Epithelial cell of proximal tubule (primary cell): ENCODE measurements around the gene TRAP1. TPM values are rescaled to one million over a fixed set of nuclear protein-coding genes. Genes with fewer than 3 reads are reported as not detected.

Source experiments
- DNase-seq: peaks from one replicate; pipeline ENCODE4 v3.0.0-alpha.2; 2011; ENCODE audit warnings: low read depth
- H3K4me3 ChIP-seq: 2 replicates; pipeline ENCODE4 v1.5.1; 2011; ENCODE audit warnings: low read depth, mild to moderate bottlenecking, low read length
- total RNA-seq: library from RNA; depleted of rRNA; stranded (reverse); fragments of >200 nt; gene quantifications from 2 replicates; pipeline ENCODE4 v1.2.3, GENCODE V29; 2015
- TF ChIP-seq, protein P1 (sequence below): conservative IDR thresholded peaks from 2 replicates; pipeline ENCODE4 v1.5.1; 2012; ENCODE audit warnings: low read depth, mild to moderate bottlenecking, low read length

TRAP1 gene
- total RNA-seq, 1 donor from 2014 or later = 143 TPM

DNA sequence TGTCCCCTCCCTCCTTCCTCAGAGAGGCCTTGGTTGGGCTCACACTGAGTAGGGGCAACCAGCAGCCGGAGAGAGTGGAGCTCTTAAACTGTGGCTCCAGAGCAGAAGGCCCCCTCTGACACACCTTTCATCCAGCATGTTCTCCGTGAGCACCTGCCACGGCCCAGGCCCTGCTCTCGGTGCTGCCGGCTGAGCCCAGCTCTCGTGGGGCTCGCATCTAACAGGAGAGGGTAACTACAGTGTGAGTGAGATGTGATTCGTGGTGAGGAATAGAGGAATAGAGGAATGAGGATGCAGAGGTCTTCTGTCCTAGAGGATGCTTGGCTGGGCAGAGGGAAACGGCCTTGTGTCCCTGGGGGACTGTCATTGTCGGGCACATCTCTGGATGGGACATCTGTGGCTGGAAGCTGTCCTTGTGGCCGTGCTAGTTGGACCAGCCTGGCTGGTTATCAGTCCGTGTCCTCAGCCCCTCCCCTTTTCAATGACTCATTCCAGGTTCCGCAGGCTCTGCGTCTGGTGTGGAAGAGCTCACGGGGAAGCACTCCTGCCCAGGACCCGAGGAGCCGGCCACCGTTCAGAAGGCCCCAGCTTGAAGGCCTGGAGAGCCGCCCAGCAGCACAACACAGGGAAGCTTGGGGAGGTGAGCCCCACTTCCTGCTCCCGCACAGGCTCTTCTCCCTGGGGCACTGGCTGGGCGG, 74.8 kb downstream of the TRAP1 start:
- no peak overlapping the region for H3K4me3 ChIP-seq
- TF ChIP-seq, protein P1, sequence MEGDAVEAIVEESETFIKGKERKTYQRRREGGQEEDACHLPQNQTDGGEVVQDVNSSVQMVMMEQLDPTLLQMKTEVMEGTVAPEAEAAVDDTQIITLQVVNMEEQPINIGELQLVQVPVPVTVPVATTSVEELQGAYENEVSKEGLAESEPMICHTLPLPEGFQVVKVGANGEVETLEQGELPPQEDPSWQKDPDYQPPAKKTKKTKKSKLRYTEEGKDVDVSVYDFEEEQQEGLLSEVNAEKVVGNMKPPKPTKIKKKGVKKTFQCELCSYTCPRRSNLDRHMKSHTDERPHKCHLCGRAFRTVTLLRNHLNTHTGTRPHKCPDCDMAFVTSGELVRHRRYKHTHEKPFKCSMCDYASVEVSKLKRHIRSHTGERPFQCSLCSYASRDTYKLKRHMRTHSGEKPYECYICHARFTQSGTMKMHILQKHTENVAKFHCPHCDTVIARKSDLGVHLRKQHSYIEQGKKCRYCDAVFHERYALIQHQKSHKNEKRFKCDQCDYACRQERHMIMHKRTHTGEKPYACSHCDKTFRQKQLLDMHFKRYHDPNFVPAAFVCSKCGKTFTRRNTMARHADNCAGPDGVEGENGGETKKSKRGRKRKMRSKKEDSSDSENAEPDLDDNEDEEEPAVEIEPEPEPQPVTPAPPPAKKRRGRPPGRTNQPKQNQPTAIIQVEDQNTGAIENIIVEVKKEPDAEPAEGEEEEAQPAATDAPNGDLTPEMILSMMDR = no peak
- no peak for DNase-seq

DNA sequence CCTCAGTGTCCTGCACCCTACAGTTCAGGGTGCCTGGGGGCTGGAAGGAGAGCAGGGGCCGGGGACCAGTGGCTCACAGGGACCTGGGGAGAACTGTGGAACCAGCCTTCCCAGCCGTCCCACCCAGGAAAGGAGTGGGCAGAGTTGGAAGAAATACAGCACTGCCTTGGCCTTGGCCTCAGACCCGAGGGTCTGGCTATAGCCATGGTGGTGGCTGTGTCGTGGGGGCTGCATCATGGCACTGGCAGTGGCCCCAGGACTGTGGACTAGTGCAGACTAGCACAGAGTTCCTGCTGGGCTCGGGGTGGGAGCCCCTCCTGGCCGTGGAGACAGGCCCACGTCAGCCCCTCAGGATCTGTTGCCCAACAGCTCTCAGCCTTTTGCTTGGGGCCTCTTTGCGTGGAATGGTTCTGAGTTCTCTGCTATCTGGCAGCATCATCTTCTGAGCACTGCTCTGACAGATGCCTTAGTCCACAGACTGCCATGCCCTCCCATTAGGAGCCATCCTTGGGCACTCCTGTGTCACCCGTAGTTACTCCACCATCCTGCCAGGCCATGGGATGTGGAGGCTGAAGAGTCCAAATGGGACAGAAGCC, 75.4 kb downstream of the TRAP1 start:
- no peak for DNase-seq
- TF ChIP-seq, protein P1 = no peak
- H3K4me3 ChIP-seq = no peak overlapping the region

DNA sequence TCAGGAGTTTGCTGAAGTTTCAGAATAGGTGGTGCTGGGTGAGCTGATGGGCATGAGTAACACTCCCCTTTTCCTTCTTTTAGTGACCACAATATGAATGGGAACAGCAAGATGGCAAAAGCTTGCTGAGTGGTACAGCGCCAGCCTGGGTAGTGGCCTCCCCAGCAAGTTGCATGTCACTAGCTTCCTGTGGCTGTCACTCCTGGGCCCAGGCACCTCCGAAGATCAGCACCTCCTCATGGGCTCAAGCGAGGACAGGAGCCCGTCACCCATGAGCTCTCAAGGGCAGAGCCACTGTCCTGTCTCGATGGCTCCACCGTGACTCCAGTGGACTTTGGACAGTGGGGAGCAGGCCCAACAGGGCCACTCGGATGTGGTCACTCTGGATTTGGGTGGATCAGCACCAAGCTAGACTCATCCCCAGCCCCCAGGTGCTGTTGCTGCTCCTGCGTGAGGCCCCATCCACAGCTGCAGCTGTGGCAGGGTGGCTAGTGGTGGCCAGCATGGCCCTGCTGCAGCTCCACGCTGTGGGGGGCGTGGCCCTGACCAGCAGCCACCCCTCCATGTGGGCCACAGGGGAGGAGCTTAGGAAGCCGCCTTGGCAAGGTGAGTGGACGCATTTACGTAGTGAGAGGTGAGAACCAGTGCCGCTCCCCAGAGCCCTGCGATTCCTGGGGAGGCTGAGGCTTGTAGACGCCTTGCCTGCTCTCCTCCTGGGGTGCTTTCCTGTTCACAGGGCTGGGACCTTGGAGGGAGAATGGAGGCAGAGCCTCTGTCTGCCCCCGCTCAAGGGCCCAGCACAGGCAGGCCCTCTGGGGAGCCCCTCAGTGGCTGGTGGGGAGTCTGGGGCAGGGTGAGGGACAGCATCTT, 76.5 kb downstream of the TRAP1 start:
- DNase-seq = no peak
- TF ChIP-seq, protein P1 = no peak
- H3K4me3 ChIP-seq = no peak overlapping the region

- DNase-seq = no peak
- no peak overlapping the region for H3K4me3 ChIP-seq
- TF ChIP-seq, protein P1 = no peak
Measured at GRCh38 chr16:3640207-3640606, 77.1 kb downstream of the TRAP1 start.

DNA sequence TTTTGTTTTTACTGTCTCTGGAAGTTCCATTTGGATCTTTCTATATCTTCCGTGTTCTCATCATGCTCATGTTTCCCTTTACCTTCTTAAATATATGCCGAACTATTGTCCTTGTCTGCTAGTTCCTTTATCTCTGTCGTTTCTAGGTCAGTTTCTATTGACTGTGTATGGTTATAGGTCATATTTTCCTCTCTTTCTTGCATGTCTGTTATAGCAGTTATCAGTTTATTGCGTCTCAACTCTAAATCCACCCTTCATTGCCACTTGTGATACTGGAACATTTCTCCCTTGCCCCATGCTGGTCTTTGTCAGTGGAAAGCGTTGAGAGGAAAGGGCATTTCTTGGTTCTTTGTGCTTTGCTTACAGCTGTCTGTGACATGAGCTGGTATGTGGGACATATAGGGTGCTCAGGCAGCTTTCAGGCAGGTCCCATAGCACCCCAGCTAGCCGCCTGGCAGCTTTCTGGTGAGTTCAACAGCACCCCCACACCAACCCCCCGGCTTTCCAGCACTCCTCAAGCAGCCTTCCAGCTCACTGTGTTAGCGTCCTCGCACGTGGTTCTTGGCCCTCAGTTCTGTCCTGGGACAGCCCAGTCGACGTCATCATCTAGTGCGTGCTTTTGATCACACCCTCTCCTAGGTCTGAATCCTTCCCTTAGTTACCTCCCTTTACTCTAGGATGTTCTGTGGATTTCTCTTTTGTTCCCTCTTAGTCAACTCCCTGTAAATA, 78.2 kb downstream of the TRAP1 start:
- DNase-seq = no peak
- no peak overlapping the region for H3K4me3 ChIP-seq
- TF ChIP-seq, protein P1 = no peak

DNA sequence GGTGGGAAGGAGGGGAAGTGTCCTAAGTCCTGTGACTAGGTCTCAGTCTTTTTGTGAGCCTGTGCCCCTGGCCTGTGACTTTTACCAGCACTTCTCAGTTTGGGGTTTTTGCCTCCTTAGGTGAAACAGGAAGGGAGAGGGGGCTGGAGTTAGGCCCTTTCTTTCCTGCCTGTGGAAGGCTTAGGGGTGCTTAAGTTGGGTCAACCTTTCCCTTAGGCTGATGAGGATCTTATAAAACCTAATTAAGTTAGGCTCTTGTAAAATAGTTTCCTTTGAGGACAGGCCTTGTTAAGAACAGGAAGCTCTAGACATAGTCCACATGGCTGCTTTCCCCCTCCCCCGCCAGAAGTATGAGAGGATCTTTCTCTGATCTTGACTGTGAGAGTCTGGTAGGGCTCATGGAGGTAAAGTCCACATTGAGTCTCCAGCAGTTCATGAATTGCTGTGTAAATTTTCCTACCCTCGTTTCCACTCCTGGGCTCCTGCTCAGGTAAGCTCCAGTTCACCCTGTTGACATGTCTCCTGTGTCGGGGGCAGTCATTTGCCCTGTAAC, 79.9 kb downstream of the TRAP1 start:
- TF ChIP-seq, protein P1 = no peak
- H3K4me3 ChIP-seq = no peak overlapping the region
- no peak for DNase-seq
